Esophagus muscularis mucosa (tissue), 3 donors: ENCODE results near the gene ZNF469.

Experiments used
- POLR2A ChIP-seq: fragments of 450-650 bp; IDR thresholded peaks from one replicate; pipeline ENCODE4 v1.6.1; 2017; ENCODE audit warnings: antibody characterized with exemption, moderate library complexity, mild to moderate bottlenecking, low read depth
- TF ChIP-seq, protein P1 (sequence below), 3 experiments: fragments of 200-600 bp in 2 of 3; fragments of 450-650 bp in 1 of 3; sonication (generic) in 2 of 3; IDR thresholded peaks; one replicate each; pipeline ENCODE4 v1.5.1; 2017 to 2019; ENCODE audit warnings: antibody characterized with exemption in 3 of 3, mild to moderate bottlenecking in 2 of 3, moderate library complexity in 1 of 3

GRCh38 chr16:88393571-88393970, 10.8 kb downstream of the ZNF469 start:
- TF ChIP-seq, protein P1, sequence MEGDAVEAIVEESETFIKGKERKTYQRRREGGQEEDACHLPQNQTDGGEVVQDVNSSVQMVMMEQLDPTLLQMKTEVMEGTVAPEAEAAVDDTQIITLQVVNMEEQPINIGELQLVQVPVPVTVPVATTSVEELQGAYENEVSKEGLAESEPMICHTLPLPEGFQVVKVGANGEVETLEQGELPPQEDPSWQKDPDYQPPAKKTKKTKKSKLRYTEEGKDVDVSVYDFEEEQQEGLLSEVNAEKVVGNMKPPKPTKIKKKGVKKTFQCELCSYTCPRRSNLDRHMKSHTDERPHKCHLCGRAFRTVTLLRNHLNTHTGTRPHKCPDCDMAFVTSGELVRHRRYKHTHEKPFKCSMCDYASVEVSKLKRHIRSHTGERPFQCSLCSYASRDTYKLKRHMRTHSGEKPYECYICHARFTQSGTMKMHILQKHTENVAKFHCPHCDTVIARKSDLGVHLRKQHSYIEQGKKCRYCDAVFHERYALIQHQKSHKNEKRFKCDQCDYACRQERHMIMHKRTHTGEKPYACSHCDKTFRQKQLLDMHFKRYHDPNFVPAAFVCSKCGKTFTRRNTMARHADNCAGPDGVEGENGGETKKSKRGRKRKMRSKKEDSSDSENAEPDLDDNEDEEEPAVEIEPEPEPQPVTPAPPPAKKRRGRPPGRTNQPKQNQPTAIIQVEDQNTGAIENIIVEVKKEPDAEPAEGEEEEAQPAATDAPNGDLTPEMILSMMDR (IDR thresholded peaks at IDR 0.05) = no peak
- no peak for TF ChIP-seq POLR2A
